Left cardiac atrium (tissue), 4 donors: ENCODE results near the gene PTTG1IP2. TPM values are rescaled to one million over a fixed set of nuclear protein-coding genes. Genes with fewer than 3 reads are reported as not detected.

ENCODE experiments used
- ATAC-seq, 2 donors: fragments of 200-7000 bp; cut with Tn5 transposase; one replicate each; pipeline ENCODE4 v1.9.1; 2020; ENCODE audit warnings: mild to moderate bottlenecking in 2 of 2, moderate library complexity in 2 of 2
- DNase-seq: peaks from one replicate; pipeline ENCODE4 v3.0.0-alpha.2; 2020
- intact Hi-C, 2 donors: fragments of 100-400 bp; cut with DNase I; formaldehyde crosslinking; loops; one replicate each; pipeline versions ENCODE4 v1.14.1 to v1.15.1; 2022 to 2023
- total RNA-seq, 2 donors: library from RNA; stranded (reverse); fragmentation: NEBNext Ultra II Directional; extraction: Animal tissue kit (Norgen Biotek cat#: 25700); gene quantifications; one replicate each; pipeline ENCODE4 v1.2.1, GENCODE V29; 2021
- donor health status: DM: no; HTN: yes; CAD: no.
- donor health status: DM: no; HTN: yes; CAD: no; lungs with severe emphysema.
- donor health status: DM: yes; HTN: yes; CAD: no.
- donor health status: Dilated cardiomyopathy.

Gene PTTG1IP2
- total RNA-seq, 2 donors from 2014 or later: not detected

- DNase-seq: no peak
- intact Hi-C loops: no loop called here
- no peak for ATAC-seq
Measured at GRCh38 chr7:90536449-90536848, 67.0 kb downstream of the PTTG1IP2 start.

GRCh38 chr7:90538405-90538804, 69.0 kb downstream of the PTTG1IP2 start:
- DNase-seq (no peak), ATAC-seq (peak in 1 of 2 donors; percentile 66)

GRCh38 chr7:90540406-90540805, 71.0 kb downstream of the PTTG1IP2 start:
- no peak for DNase-seq
- intact Hi-C loops: no loop called here
- no peak for ATAC-seq

More at GRCh38 chr7:90538405-90538804, 69.0 kb downstream of the PTTG1IP2 start:
- intact Hi-C loops: no loop called here

GRCh38 chr7:90551036-90551435, 81.6 kb downstream of the PTTG1IP2 start:
- intact Hi-C loops: loop anchor here (5.0 to 10.0 kb wide), 3 partner anchors 74 to 486 kb away; no protein-coding TSS in a partner anchor
- DNase-seq (no peak), ATAC-seq (no peak)

GRCh38 chr7:90552521-90552920, 83.1 kb downstream of the PTTG1IP2 start:
- intact Hi-C loops: loop anchor here (2.0 to 10.0 kb wide), 4 partner anchors 72 to 485 kb away; no protein-coding TSS in a partner anchor
- DNase-seq: no peak

GRCh38 chr7:90560730-90561129, 91.3 kb downstream of the PTTG1IP2 start:
- ATAC-seq: peak in 1 of 2 donors; percentile 24
- intact Hi-C loops: no loop called here
- DNase-seq: no peak

More at GRCh38 chr7:90552521-90552920, 83.1 kb downstream of the PTTG1IP2 start:
- peak in 1 of 2 donors; percentile 43 for ATAC-seq

Other genes with a start within 250 kb of the PTTG1IP2 start
- 1 to 10 TPM; 3.4 to 4.5 TPM for gene CFAP69, start 224.5 kb upstream of the PTTG1IP2 start, total RNA-seq
- not detected for gene FAM237B, start 148.3 kb upstream of the PTTG1IP2 start, total RNA-seq
- gene GTPBP10, start 122.9 kb upstream of the PTTG1IP2 start, total RNA-seq: 10 to 100 TPM; 17.8 to 24.3 TPM
- 10 to 100 TPM; 31.8 to 35.5 TPM for gene CLDN12, start 66.2 kb upstream of the PTTG1IP2 start, total RNA-seq
- gene CDK14, start 126.7 kb downstream of the PTTG1IP2 start, total RNA-seq: 10 to 100 TPM; 35.9 to 53.5 TPM